Right lobe of liver (tissue), 6 donors: ENCODE measurements around the gene FBXO10. TPM values are rescaled to one million over a fixed set of nuclear protein-coding genes. Genes with fewer than 3 reads are reported as not detected.

Experiments
- ATAC-seq, 4 donors: fragments of 200-7000 bp; cut with Tn5 transposase; one replicate each; pipeline ENCODE4 v1.9.1; 2020; ENCODE audit warnings: mild to moderate bottlenecking in 4 of 4, moderate library complexity in 4 of 4
- DNase-seq, 3 donors: peaks; one replicate each; pipeline ENCODE4 v3.0.0-alpha.2; 2020
- H3K27ac ChIP-seq, 3 donors: fragments of 200-600 bp; one replicate each; pipeline ENCODE4 v1.8.0; 2022
- H3K27me3 ChIP-seq, 2 donors: fragments of 200-600 bp; one replicate each; pipeline ENCODE4 v1.8.0; 2022
- H3K36me3 ChIP-seq, 4 donors: fragments of 200-600 bp; sonication (generic) in 1 of 4; one replicate each; pipeline versions ENCODE4 v1.5.1 to v1.8.0; 2017 to 2022; ENCODE audit warnings: control low read depth in 1 of 4
- H3K4me1 ChIP-seq, 4 donors: fragments of 200-600 bp; sonication (generic) in 1 of 4; one replicate each; pipeline versions ENCODE4 v1.5.1 to v1.8.0; 2017 to 2022; ENCODE audit warnings: control low read depth in 1 of 4
- H3K4me3 ChIP-seq, 3 donors: fragments of 200-600 bp; one replicate each; pipeline ENCODE4 v1.8.0; 2022
- H3K9me3 ChIP-seq, 4 donors: fragments of 200-600 bp; sonication (generic) in 1 of 4; one replicate each; pipeline versions ENCODE4 v1.5.1 to v1.8.0; 2017 to 2022; ENCODE audit warnings: control low read depth in 1 of 4
- CTCF ChIP-seq, 4 donors: fragments of 200-600 bp in 3 of 4; fragments of 450-650 bp in 1 of 4; IDR thresholded peaks; one replicate each; pipeline versions ENCODE4 v1.5.1 to v1.8.0; 2016 to 2022; ENCODE audit warnings: antibody characterized with exemption in 4 of 4, mild to moderate bottlenecking in 2 of 4
- POLR2A ChIP-seq: fragments of 450-650 bp; IDR thresholded peaks from one replicate; pipeline ENCODE4 v1.6.1; 2017; ENCODE audit warnings: antibody characterized with exemption, mild to moderate bottlenecking
- WGBS: methylation state at CpG from one replicate; pipeline ENCODE4 v1.1.6; 2018; ENCODE audit warnings: low coverage, low lambda C conversion rate; ENCODE audit not compliant: insufficient coverage; ENCODE audit errors: missing lambda C conversion rate; 5-methylcytosine and 5-hydroxymethylcytosine counted together
- intact Hi-C, 2 donors: fragments of 100-400 bp; cut with DNase I; formaldehyde crosslinking; loops; one replicate each; pipeline versions ENCODE4 v1.11.2 to v1.14.1; 2022
- long read RNA-seq: library from polyadenylated mRNA; unstranded; transcript quantifications from one replicate; pipeline ENCODE4 v2.0.0, GENCODE V29; 2019
- total RNA-seq, 6 experiments: library from RNA; depleted of rRNA in 2 of 6; stranded (reverse); fragments of >200 nt in 2 of 6; fragmentation: NEBNext Ultra II Directional in 3 of 6; extraction: Animal tissue kit (Norgen Biotek cat#: 25700) in 3 of 6; gene quantifications; one replicate each; pipeline versions ENCODE4 v1.1.0 to v1.2.4, GENCODE V29; 2016 to 2023
- donor health status: DM: no; HTN: yes; CAD: no.
- donor health status: DM: no; HTN: no; CAD: no.
- donor health status: DM: no; HTN: no; CAD: no.
- donor health status: DM: no; HTN: yes; CAD: no.
- donor health status: DM: no; HTN: yes; CAD: no.

Gene FBXO10
- 1 to 10 TPM; 2.5 to 5.9 (median 4.0) TPM for total RNA-seq
- long read RNA-seq = 0 reads

GRCh38 chr9:37575921-37576721 lies at the start of gene FBXO10:
Gene FBXO10, minus strand, starts transcription at chr9:37576380. Its CDS starts 34,612 bp downstream, at chr9:37541768.
- no peaks in the 10 kb centered on the region for H3K27me3 ChIP-seq
- H3K27ac ChIP-seq = peak within 1 kb of the TSS; percentile 41 to 71 (median 57)
- peak; percentile 76 to 81 (median 78) for DNase-seq
- no peaks in the 10 kb centered on the region for H3K4me1 ChIP-seq
- ATAC-seq = peak; percentile 95 to 97 (median 96)
- 1% methylated on average over 18 of the region's 81 CpGs for WGBS
- H3K9me3 ChIP-seq = no peaks in the 10 kb centered on the region
- TF ChIP-seq POLR2A (peak; percentile 79), CTCF (IDR thresholded peaks at IDR 0.05) (no peak)
- H3K4me3 ChIP-seq = peak within 1 kb of the TSS; percentile 70 to 78 (median 74)
- no peaks in the 10 kb centered on the region for H3K36me3 ChIP-seq
- intact Hi-C loops = no loop called here

- H3K27me3 ChIP-seq = no peaks in the 10 kb centered on the region
- H3K4me1 ChIP-seq = no peaks in the 10 kb centered on the region
- 91% methylated on average over 9 of the region's 12 CpGs for WGBS
- ATAC-seq (no peak), DNase-seq (no peak)
- no peaks in the 10 kb centered on the region for H3K9me3 ChIP-seq
- no peak overlapping the region for H3K27ac ChIP-seq
- TF ChIP-seq POLR2A (no peak), CTCF (IDR thresholded peaks at IDR 0.05) (no peak)
- no peak overlapping the region for H3K4me3 ChIP-seq
- intact Hi-C loops = no loop called here
- no peaks in the 10 kb centered on the region for H3K36me3 ChIP-seq
Observed at GRCh38 chr9:37625758-37626147, 49.6 kb upstream of the FBXO10 start.

GRCh38 chr9:37625036-37625757 lies 49.0 kb upstream of the FBXO10 start:
- Histone ChIP-seq H3K27ac (no peak overlapping the region), H3K9me3 (no peaks in the 10 kb centered on the region), H3K27me3 (no peaks in the 10 kb centered on the region), H3K36me3 (no peaks in the 10 kb centered on the region), H3K4me1 (no peaks in the 10 kb centered on the region), H3K4me3 (no peak overlapping the region)
- WGBS = 41% methylated on average over 4 of the region's 5 CpGs
- TF ChIP-seq CTCF (IDR thresholded peaks at IDR 0.05) (no peak), POLR2A (no peak)
- DNase-seq (no peak), ATAC-seq (no peak)
- intact Hi-C loops = no loop called here

- intact Hi-C loops = no loop called here
- no peaks in the 10 kb centered on the region for H3K27me3 ChIP-seq
- ATAC-seq = no peak
Observed at GRCh38 chr9:37624073-37624472, 47.9 kb upstream of the FBXO10 start.

More at GRCh38 chr9:37624073-37624472, 47.9 kb upstream of the FBXO10 start:
- WGBS = 78% methylated on average over 1 of the region's 1 CpG
- TF ChIP-seq POLR2A (no peak), CTCF (IDR thresholded peaks at IDR 0.05) (no peak)
- no peak for DNase-seq
- H3K4me1 ChIP-seq = no peaks in the 10 kb centered on the region
- no peaks in the 10 kb centered on the region for H3K9me3 ChIP-seq
- H3K4me3 ChIP-seq = no peak overlapping the region
- no peaks in the 10 kb centered on the region for H3K36me3 ChIP-seq
- no peak overlapping the region for H3K27ac ChIP-seq
